ENCODE measurements around the gene PDE2A.

DNA sequence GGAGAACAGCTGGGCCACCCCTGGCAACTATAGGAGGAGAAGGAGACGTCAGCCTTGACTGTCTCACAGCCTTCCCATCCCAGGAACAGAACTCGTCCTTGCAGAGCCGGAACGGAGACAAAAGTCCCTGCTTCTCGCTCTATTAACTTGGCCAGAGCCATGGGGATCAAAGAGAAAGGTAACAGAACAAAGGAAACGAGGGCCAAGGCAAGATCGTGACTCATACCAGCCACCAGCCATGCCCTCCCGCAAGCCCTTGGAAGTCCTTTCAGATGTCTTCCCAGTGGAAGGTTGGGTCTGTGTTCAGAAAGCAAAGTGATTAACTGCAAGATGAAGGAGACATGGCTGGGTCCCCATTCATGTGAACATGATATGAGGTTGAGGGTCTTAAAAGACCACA, 64.7 kb downstream of the PDE2A start:
- TF ChIP-seq, protein P1, sequence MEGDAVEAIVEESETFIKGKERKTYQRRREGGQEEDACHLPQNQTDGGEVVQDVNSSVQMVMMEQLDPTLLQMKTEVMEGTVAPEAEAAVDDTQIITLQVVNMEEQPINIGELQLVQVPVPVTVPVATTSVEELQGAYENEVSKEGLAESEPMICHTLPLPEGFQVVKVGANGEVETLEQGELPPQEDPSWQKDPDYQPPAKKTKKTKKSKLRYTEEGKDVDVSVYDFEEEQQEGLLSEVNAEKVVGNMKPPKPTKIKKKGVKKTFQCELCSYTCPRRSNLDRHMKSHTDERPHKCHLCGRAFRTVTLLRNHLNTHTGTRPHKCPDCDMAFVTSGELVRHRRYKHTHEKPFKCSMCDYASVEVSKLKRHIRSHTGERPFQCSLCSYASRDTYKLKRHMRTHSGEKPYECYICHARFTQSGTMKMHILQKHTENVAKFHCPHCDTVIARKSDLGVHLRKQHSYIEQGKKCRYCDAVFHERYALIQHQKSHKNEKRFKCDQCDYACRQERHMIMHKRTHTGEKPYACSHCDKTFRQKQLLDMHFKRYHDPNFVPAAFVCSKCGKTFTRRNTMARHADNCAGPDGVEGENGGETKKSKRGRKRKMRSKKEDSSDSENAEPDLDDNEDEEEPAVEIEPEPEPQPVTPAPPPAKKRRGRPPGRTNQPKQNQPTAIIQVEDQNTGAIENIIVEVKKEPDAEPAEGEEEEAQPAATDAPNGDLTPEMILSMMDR (IDR thresholded peaks at IDR 0.05; ENCODE audit: low read depth, low read length): no peak
- TF ChIP-seq EZH2phosphoT487 (IDR thresholded peaks at IDR 0.05; ENCODE audit: low read depth): no peak
